Fibroblast of lung (primary cell): ENCODE data around the gene VSIG10L. TPM values are rescaled to one million over a fixed set of nuclear protein-coding genes. Genes with fewer than 3 reads are reported as not detected.

Experiments
- DNase-seq, 2 donors: peaks; one replicate each; pipeline versions ENCODE4 v3.0.0 to v3.0.0-alpha.2; 2010; ENCODE audit warnings: low read depth in 2 of 2
- H2AFZ ChIP-seq: 2 replicates; pipeline ENCODE4 v1.5.1; 2012; ENCODE audit warnings: low read length, control low read depth, inconsistent platforms
- H3K27ac ChIP-seq: 2 replicates; pipeline ENCODE4 v1.5.1; 2011; ENCODE audit warnings: low read length, control low read depth; ENCODE audit not compliant: insufficient read depth
- H3K27me3 ChIP-seq: 2 replicates; pipeline ENCODE4 v1.5.1; 2011; ENCODE audit warnings: mild to moderate bottlenecking, low read length; ENCODE audit not compliant: control insufficient read depth, insufficient read depth
- H3K36me3 ChIP-seq: 2 replicates; pipeline ENCODE4 v1.5.1; 2011; ENCODE audit warnings: low read length; ENCODE audit not compliant: control insufficient read depth, insufficient read depth
- H3K4me1 ChIP-seq: 2 replicates; pipeline ENCODE4 v1.5.1; 2011; ENCODE audit warnings: low read length; ENCODE audit not compliant: control insufficient read depth, insufficient read depth; ENCODE audit errors: extremely low read depth
- H3K4me2 ChIP-seq: 2 replicates; pipeline ENCODE4 v1.5.1; 2011; ENCODE audit warnings: low read length, control low read depth; ENCODE audit not compliant: insufficient read depth; ENCODE audit errors: extremely low read depth
- H3K4me3 ChIP-seq, 4 experiments: fragments of 200-600 bp in 1 of 4; sonication (generic) in 1 of 4; replicated peaks in 1 of 4; 2 replicates each; pipeline ENCODE4 v1.5.1; 2011 to 2016; ENCODE audit warnings: low read length in 4 of 4, low read depth in 3 of 4, mild to moderate bottlenecking in 3 of 4, control low read depth in 2 of 4, inconsistent platforms in 1 of 4, mixed read lengths in 1 of 4; ENCODE audit not compliant: insufficient read depth in 1 of 4; ENCODE audit errors: control extremely low read depth in 1 of 4
- H3K79me2 ChIP-seq: 2 replicates; pipeline ENCODE4 v1.5.1; 2012; ENCODE audit warnings: mild to moderate bottlenecking, low read length, inconsistent platforms; ENCODE audit not compliant: control insufficient read depth, insufficient read depth
- H3K9ac ChIP-seq: 2 replicates; pipeline ENCODE4 v1.5.1; 2011; ENCODE audit warnings: mild to moderate bottlenecking, low read length, control low read depth; ENCODE audit not compliant: insufficient read depth
- H3K9me3 ChIP-seq: 2 replicates; pipeline ENCODE4 v1.5.1; 2012; ENCODE audit warnings: low read depth, low read length; ENCODE audit not compliant: control insufficient read depth, insufficient read depth
- H4K20me1 ChIP-seq: 2 replicates; pipeline ENCODE4 v1.5.1; 2011; ENCODE audit warnings: low read length; ENCODE audit not compliant: control insufficient read depth, insufficient read depth; ENCODE audit errors: extremely low read depth
- CTCF ChIP-seq, 2 donors: IDR thresholded peaks in 1 of 2; conservative IDR thresholded peaks in 1 of 2; 1 replicate in 1 of 2; 2 replicates in 1 of 2; pipeline ENCODE4 v1.5.1; 2011 to 2012; ENCODE audit warnings: low read length in 2 of 2, control low read depth in 1 of 2, inconsistent platforms in 1 of 2, low read depth in 1 of 2, mild to moderate bottlenecking in 1 of 2
- EZH2 ChIP-seq: IDR thresholded peaks from 2 replicates; pipeline ENCODE4 v1.5.1; 2012; ENCODE audit warnings: low read length, control low read depth, mild to moderate bottlenecking; ENCODE audit errors: missing control alignments
- polyA plus RNA-seq, 2 donors: library from polyadenylated mRNA; depleted of rRNA in 1 of 2; stranded (reverse) in 1 of 2; unstranded in 1 of 2; fragments of >200 nt; gene quantifications; 2 replicates each; pipeline ENCODE4 v1.2.1, GENCODE V29; 2011 to 2012; ENCODE audit warnings: missing spikeins in 1 of 2
- total RNA-seq: library from RNA; depleted of rRNA; stranded (reverse); fragments of >200 nt; gene quantifications from 2 replicates; pipeline ENCODE4 v1.2.1, GENCODE V29; 2014

The VSIG10L gene
- total and polyA plus RNA-seq, 2 donors (not counting 1 experiment from before 2014, with no cell fraction given) = 0.33 to 0.66 TPM

- no peaks in the 10 kb centered on the region for H3K4me1 ChIP-seq
- DNase-seq = no peak
- no peak overlapping the region for H3K9ac ChIP-seq
- H3K36me3 ChIP-seq = no peaks in the 10 kb centered on the region
- H3K79me2 ChIP-seq = no peaks in the 10 kb centered on the region
- no peaks in the 10 kb centered on the region for H3K27me3 ChIP-seq
- no peaks in the 10 kb centered on the region for H3K9me3 ChIP-seq
- no peaks in the 10 kb centered on the region for H4K20me1 ChIP-seq
- no peak overlapping the region for H3K27ac ChIP-seq
- H2AFZ ChIP-seq = no peak overlapping the region
- no peak overlapping the region for H3K4me3 ChIP-seq
- no peak overlapping the region for H3K4me2 ChIP-seq
- TF ChIP-seq EZH2 (no peak), CTCF (conservative IDR thresholded peaks at IDR 0.05 in 1 of 2, IDR thresholded peaks at IDR 0.05 in 1 of 2; ENCODE audit: low read depth in 1 of 2, low read length in 2 of 2) (no peak)
These were observed 56.3 kb downstream of the VSIG10L start for GRCh38 chr19:51285682-51286081.

- no peaks in the 10 kb centered on the region for H3K4me1 ChIP-seq
- no peaks in the 10 kb centered on the region for H4K20me1 ChIP-seq
- H3K27me3 ChIP-seq = no peaks in the 10 kb centered on the region
- H3K9me3 ChIP-seq = no peaks in the 10 kb centered on the region
- H3K79me2 ChIP-seq = no peaks in the 10 kb centered on the region
- no peaks in the 10 kb centered on the region for H3K36me3 ChIP-seq
- H3K27ac ChIP-seq = no peak overlapping the region
- no peak overlapping the region for H2AFZ ChIP-seq
- no peak overlapping the region for H3K4me2 ChIP-seq
- H3K4me3 ChIP-seq = no peak overlapping the region
- H3K9ac ChIP-seq = no peak overlapping the region
- no peak for TF ChIP-seq CTCF (conservative IDR thresholded peaks at IDR 0.05 in 1 of 2, IDR thresholded peaks at IDR 0.05 in 1 of 2; ENCODE audit: low read depth in 1 of 2, low read length in 2 of 2)
- no peak for TF ChIP-seq EZH2
- DNase-seq = no peak
These were observed 59.6 kb downstream of the VSIG10L start for GRCh38 chr19:51282335-51282734.

Other genes starting within 250 kb of the VSIG10L start
- gene CTU1, start 233.7 kb downstream of the VSIG10L start, total RNA-seq = 6.9 and 8.1 TPM in 2 replicates
- 0.98 and 1.2 TPM in 2 replicates for gene CTU1, start 233.7 kb downstream of the VSIG10L start, polyA plus RNA-seq
- gene SIGLEC9, start 217.2 kb downstream of the VSIG10L start, total RNA-seq = not detected in 2 replicates
- not detected in 2 replicates for gene SIGLEC9, start 217.2 kb downstream of the VSIG10L start, polyA plus RNA-seq
- not detected in 2 replicates for gene SIGLEC7, start 199.8 kb downstream of the VSIG10L start, total RNA-seq
- not detected in 2 replicates for gene SIGLEC7, start 199.8 kb downstream of the VSIG10L start, polyA plus RNA-seq
- not detected in 2 replicates for gene CD33, start 117.1 kb downstream of the VSIG10L start, total RNA-seq
- gene CD33, start 117.1 kb downstream of the VSIG10L start, polyA plus RNA-seq = not detected in 2 replicates
- gene SIGLECL1, start 91.1 kb downstream of the VSIG10L start, total RNA-seq = not detected in 2 replicates
- not detected in 2 replicates for gene SIGLECL1, start 91.1 kb downstream of the VSIG10L start, polyA plus RNA-seq
- gene IGLON5, start 30.5 kb downstream of the VSIG10L start, total RNA-seq = not detected in 2 replicates
- gene IGLON5, start 30.5 kb downstream of the VSIG10L start, polyA plus RNA-seq = not detected in 2 replicates
- gene ETFB, start 24.2 kb upstream of the VSIG10L start, total RNA-seq = 71.7 and 123 TPM in 2 replicates
- 84.4 and 101 TPM in 2 replicates for gene ETFB, start 24.2 kb upstream of the VSIG10L start, polyA plus RNA-seq
- not detected in 2 replicates for gene CLDND2, start 26.9 kb upstream of the VSIG10L start, total RNA-seq
- gene CLDND2, start 26.9 kb upstream of the VSIG10L start, polyA plus RNA-seq = not detected in 2 replicates
- gene NKG7, start 30.5 kb upstream of the VSIG10L start, total RNA-seq = not detected in 2 replicates
- not detected in 2 replicates for gene NKG7, start 30.5 kb upstream of the VSIG10L start, polyA plus RNA-seq
- gene LIM2, start 45.8 kb upstream of the VSIG10L start, total RNA-seq = not detected in 2 replicates
- gene LIM2, start 45.8 kb upstream of the VSIG10L start, polyA plus RNA-seq = not detected in 2 replicates
- gene C19orf84, start 48.5 kb upstream of the VSIG10L start, total RNA-seq = not detected in 2 replicates
- not detected in 2 replicates for gene C19orf84, start 48.5 kb upstream of the VSIG10L start, polyA plus RNA-seq
- gene SIGLEC10, start 75.5 kb upstream of the VSIG10L start, total RNA-seq = not detected in 2 replicates
- not detected in 2 replicates for gene SIGLEC10, start 75.5 kb upstream of the VSIG10L start, polyA plus RNA-seq
- not detected in 2 replicates for gene SIGLEC8, start 116.3 kb upstream of the VSIG10L start, total RNA-seq
- not detected in 2 replicates for gene SIGLEC8, start 116.3 kb upstream of the VSIG10L start, polyA plus RNA-seq
- not detected in 2 replicates for gene CEACAM18, start 136.4 kb upstream of the VSIG10L start, total RNA-seq
- gene CEACAM18, start 136.4 kb upstream of the VSIG10L start, polyA plus RNA-seq = not detected in 2 replicates
- gene SIGLEC12, start 159.7 kb upstream of the VSIG10L start, total RNA-seq = not detected in 2 replicates
- gene SIGLEC12, start 159.7 kb upstream of the VSIG10L start, polyA plus RNA-seq = not detected in 2 replicates
- gene SIGLEC6, start 189.5 kb upstream of the VSIG10L start, total RNA-seq = not detected in 2 replicates
- not detected in 2 replicates for gene SIGLEC6, start 189.5 kb upstream of the VSIG10L start, polyA plus RNA-seq
- 4.1 and 5.0 TPM in 2 replicates for gene ZNF175, start 229.1 kb upstream of the VSIG10L start, total RNA-seq
- 4.7 and 7.6 TPM in 2 replicates for gene ZNF175, start 229.1 kb upstream of the VSIG10L start, polyA plus RNA-seq